Measurements from ENCODE around the gene SPTSSB.

GRCh38 chr3:161316006-161316689 is 55.2 kb downstream of the SPTSSB start:
- TF ChIP-seq TEAD4 (CRISPR knock-in tag; IDR thresholded peaks at IDR 0.05): no peak
- no peak for TF ChIP-seq CTCF (IDR thresholded peaks at IDR 0.05)
- TF ChIP-seq ATF2 (CRISPR knock-in tag; IDR thresholded peaks at IDR 0.05; ENCODE audit: borderline replicate concordance, low read depth): no peak
- no peak for TF ChIP-seq E2F5 (CRISPR knock-in tag; IDR thresholded peaks at IDR 0.05)
- no peak for TF ChIP-seq CREB1 (CRISPR knock-in tag; IDR thresholded peaks at IDR 0.05)
- TF ChIP-seq, protein P1, sequence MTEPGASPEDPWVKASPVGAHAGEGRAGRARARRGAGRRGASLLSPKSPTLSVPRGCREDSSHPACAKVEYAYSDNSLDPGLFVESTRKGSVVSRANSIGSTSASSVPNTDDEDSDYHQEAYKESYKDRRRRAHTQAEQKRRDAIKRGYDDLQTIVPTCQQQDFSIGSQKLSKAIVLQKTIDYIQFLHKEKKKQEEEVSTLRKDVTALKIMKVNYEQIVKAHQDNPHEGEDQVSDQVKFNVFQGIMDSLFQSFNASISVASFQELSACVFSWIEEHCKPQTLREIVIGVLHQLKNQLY (CRISPR knock-in tag; IDR thresholded peaks at IDR 0.05): no peak
- TF ChIP-seq ZNF281 (CRISPR knock-in tag; IDR thresholded peaks at IDR 0.05): no peak
